H9 (cell line): ENCODE results near the gene RNF214. TPM values are rescaled to one million over a fixed set of nuclear protein-coding genes. Genes with fewer than 3 reads are reported as not detected.

Experiments
- DNase-seq: peaks from one replicate; pipeline ENCODE4 v3.0.0-alpha.2; 2017
- H2AFZ ChIP-seq: one replicate; pipeline ENCODE4 v1.6.1; 2013; ENCODE audit warnings: mild to moderate bottlenecking, low read length, control low read depth, moderate library complexity
- H2AK5ac ChIP-seq: 2 replicates; pipeline ENCODE4 v1.6.1; 2013; ENCODE audit warnings: low read length, control low read depth, mixed read lengths; ENCODE audit not compliant: insufficient read length
- H2BK120ac ChIP-seq: one replicate; pipeline ENCODE4 v1.6.1; 2013; ENCODE audit warnings: low read depth, mild to moderate bottlenecking, low read length, control low read depth, inconsistent platforms; ENCODE audit not compliant: poor library complexity, severe bottlenecking
- H2BK12ac ChIP-seq: 2 replicates; pipeline ENCODE4 v1.6.1; 2013; ENCODE audit warnings: low read length, control low read depth, mixed read lengths, low read depth; ENCODE audit not compliant: insufficient read length
- H2BK15ac ChIP-seq: 2 replicates; pipeline ENCODE4 v1.6.1; 2013; ENCODE audit warnings: low read depth, low read length, control low read depth
- H2BK20ac ChIP-seq: one replicate; pipeline ENCODE4 v1.6.1; 2013; ENCODE audit warnings: low read depth, mild to moderate bottlenecking, low read length, control low read depth, inconsistent platforms; ENCODE audit not compliant: poor library complexity, severe bottlenecking
- H2BK5ac ChIP-seq: 2 replicates; pipeline ENCODE4 v1.6.1; 2013; ENCODE audit warnings: low read length, control low read depth, mixed read lengths; ENCODE audit not compliant: insufficient read length
- H3K14ac ChIP-seq: 2 replicates; pipeline ENCODE4 v1.6.1; 2013; ENCODE audit warnings: low read length, control low read depth; ENCODE audit not compliant: insufficient read depth
- H3K18ac ChIP-seq: 2 replicates; pipeline ENCODE4 v1.6.1; 2013; ENCODE audit warnings: low read depth, mild to moderate bottlenecking, mixed read lengths, low read length, control low read depth; ENCODE audit not compliant: insufficient read length
- H3K23ac ChIP-seq: 2 replicates; pipeline ENCODE4 v1.6.1; 2013; ENCODE audit warnings: low read length, control low read depth, mixed read lengths, low read depth; ENCODE audit not compliant: insufficient read length
- H3K23me2 ChIP-seq: 2 replicates; pipeline ENCODE4 v1.6.1; 2013; ENCODE audit warnings: low read depth, mild to moderate bottlenecking, mixed read lengths, low read length, control low read depth; ENCODE audit not compliant: insufficient read length, poor library complexity, severe bottlenecking
- H3K27ac ChIP-seq: 2 replicates; pipeline ENCODE4 v1.5.1; 2013; ENCODE audit warnings: low read length, control low read depth, mixed read lengths, low read depth; ENCODE audit not compliant: insufficient read length
- H3K27me3 ChIP-seq: 2 replicates; pipeline ENCODE4 v1.6.1; 2013; ENCODE audit warnings: low read length, control low read depth, inconsistent platforms; ENCODE audit not compliant: insufficient read depth
- H3K4ac ChIP-seq: 2 replicates; pipeline ENCODE4 v1.6.1; 2013; ENCODE audit warnings: low read depth, mild to moderate bottlenecking, control low read depth, inconsistent platforms, low read length, moderate library complexity
- H3K4me1 ChIP-seq: 2 replicates; pipeline ENCODE4 v1.6.1; 2013; ENCODE audit warnings: low read length, control low read depth, inconsistent platforms; ENCODE audit not compliant: insufficient read depth
- H3K4me2 ChIP-seq: 2 replicates; pipeline ENCODE4 v1.6.1; 2013; ENCODE audit warnings: low read length, control low read depth, mixed read lengths; ENCODE audit not compliant: insufficient read length, insufficient read depth
- H3K56ac ChIP-seq: 2 replicates; pipeline ENCODE4 v1.6.1; 2013; ENCODE audit warnings: low read depth, mild to moderate bottlenecking, mixed read lengths, low read length, control low read depth; ENCODE audit not compliant: insufficient read length
- H3K79me1 ChIP-seq: 2 replicates; pipeline ENCODE4 v1.6.1; 2013; ENCODE audit warnings: low read depth, mild to moderate bottlenecking, moderate library complexity, low read length, control low read depth, inconsistent platforms; ENCODE audit not compliant: insufficient read depth, poor library complexity, severe bottlenecking
- H3K79me2 ChIP-seq: 2 replicates; pipeline ENCODE4 v1.6.1; 2013; ENCODE audit warnings: low read length, control low read depth, inconsistent platforms; ENCODE audit not compliant: insufficient read depth
- H3K9ac ChIP-seq: 2 replicates; pipeline ENCODE4 v1.6.1; 2013; ENCODE audit warnings: low read length, control low read depth, mixed read lengths; ENCODE audit not compliant: insufficient read length; ENCODE audit errors: extremely low read depth
- H3K9me3 ChIP-seq: one replicate; pipeline ENCODE4 v1.6.1; 2013; ENCODE audit warnings: low read depth, low read length, inconsistent platforms; ENCODE audit not compliant: control insufficient read depth
- H3T11ph ChIP-seq: one replicate; pipeline ENCODE4 v1.6.1; 2013; ENCODE audit warnings: mild to moderate bottlenecking, low read length, control low read depth, inconsistent platforms
- H4K20me1 ChIP-seq: one replicate; pipeline ENCODE4 v1.6.1; 2013; ENCODE audit not compliant: control insufficient read depth, insufficient read length, insufficient read depth
- H4K5ac ChIP-seq: 2 replicates; pipeline ENCODE4 v1.6.1; 2013; ENCODE audit warnings: low read depth, mild to moderate bottlenecking, mixed read lengths, low read length, control low read depth; ENCODE audit not compliant: insufficient read length
- H4K8ac ChIP-seq: replicated peaks from 2 replicates; pipeline ENCODE4 v1.6.1; 2013; ENCODE audit warnings: low read length, control low read depth, mixed read lengths, low read depth; ENCODE audit not compliant: insufficient read length
- H4K91ac ChIP-seq: 2 replicates; pipeline ENCODE4 v1.6.1; 2013; ENCODE audit warnings: low read depth, mild to moderate bottlenecking, moderate library complexity, mixed read lengths, low read length, control low read depth; ENCODE audit not compliant: insufficient read length
- H3K27ac Mint-ChIP-seq, 3 experiments: 2 replicates in 2 of 3; 3 replicates in 1 of 3; pipeline ENCODE4 v1.8.0; 2020 to 2021; ENCODE audit warnings: mixed read lengths in 3 of 3, mild to moderate bottlenecking in 1 of 3, moderate library complexity in 1 of 3
- H3K27me3 Mint-ChIP-seq: 2 replicates; pipeline ENCODE4 v1.8.0; 2021; ENCODE audit warnings: low read depth, mild to moderate bottlenecking, moderate library complexity, mixed read lengths
- H3K36me3 Mint-ChIP-seq, 3 experiments: 2 replicates in 2 of 3; 3 replicates in 1 of 3; pipeline ENCODE4 v1.8.0; 2020 to 2021; ENCODE audit warnings: low read depth in 3 of 3, mixed read lengths in 3 of 3; ENCODE audit not compliant: insufficient read depth in 1 of 3
- H3K4me1 Mint-ChIP-seq, 2 experiments: 2 replicates each; pipeline ENCODE4 v1.8.0; 2020; ENCODE audit warnings: mixed read lengths in 2 of 2
- H3K4me3 Mint-ChIP-seq, 2 experiments: 2 replicates in 1 of 2; 3 replicates in 1 of 2; pipeline ENCODE4 v1.8.0; 2020 to 2021; ENCODE audit warnings: mild to moderate bottlenecking in 2 of 2, mixed read lengths in 2 of 2, moderate library complexity in 1 of 2
- H3K9me3 Mint-ChIP-seq, 2 experiments: 2 replicates in 1 of 2; 3 replicates in 1 of 2; pipeline ENCODE4 v1.8.0; 2020; ENCODE audit warnings: mild to moderate bottlenecking in 2 of 2, mixed read lengths in 2 of 2, moderate library complexity in 1 of 2
- WGBS: extraction: QIAGEN DNeasy Blood & Tissue Kit; methylation state at CpG from one replicate; pipeline ENCODE4 v1.1.7; 2013; ENCODE audit warnings: missing lambda C conversion rate, low lambda C conversion rate, mixed read lengths; ENCODE audit not compliant: insufficient read length; ENCODE audit errors: extremely low coverage; 5-methylcytosine and 5-hydroxymethylcytosine counted together
- total RNA-seq: library from RNA; stranded (reverse); gene quantifications from 2 replicates; pipeline ENCODE4 v1.2.1, GENCODE V29; 2021
- TF ChIP-seq, protein P1 (sequence below): fragments of 200-600 bp; sonication (generic); conservative IDR thresholded peaks from 3 replicates; pipeline ENCODE4 v1.8.0; 2021; ENCODE audit warnings: antibody characterized with exemption, mild to moderate bottlenecking

Gene RNF214
- total RNA-seq, 1 experiment from 2014 or later, result 26.0 TPM

DNA sequence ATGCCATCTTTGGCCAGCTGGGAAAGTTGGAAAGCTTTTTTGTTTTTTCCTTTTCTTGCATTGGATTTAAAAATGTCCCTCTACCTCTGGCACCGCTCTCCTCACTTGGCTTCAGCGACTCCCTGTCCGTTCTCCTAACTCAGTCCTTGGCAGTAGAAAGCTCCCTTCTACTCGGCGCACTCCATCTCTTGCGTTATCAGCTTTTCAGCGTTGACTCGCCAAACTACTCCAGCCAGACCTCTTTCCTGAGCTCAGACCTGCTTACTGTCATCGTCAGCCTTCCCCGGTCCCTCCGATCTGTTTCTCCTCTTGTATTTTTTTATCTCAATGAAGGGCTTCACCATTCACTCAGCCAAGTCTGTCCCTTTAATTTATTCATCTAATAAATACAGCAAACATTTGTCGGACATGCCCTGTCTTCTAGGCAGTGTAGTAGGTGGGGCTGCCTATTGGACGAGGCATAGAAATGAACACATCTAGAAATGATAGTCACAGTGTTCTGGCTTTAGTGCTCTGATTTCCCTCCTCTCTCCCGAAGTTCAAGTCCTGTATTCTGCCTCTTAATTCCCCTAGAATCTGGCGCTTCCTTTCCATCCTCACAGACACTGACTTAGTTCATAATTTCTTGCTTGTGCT lies 96.0 kb downstream of the RNF214 start:
- H3K27ac ChIP-seq, result no peak overlapping the region
- no peaks in the 10 kb centered on the region for H3K36me3 Mint-ChIP-seq
- no peaks in the 10 kb centered on the region for H3K4me1 Mint-ChIP-seq
- H3K27ac Mint-ChIP-seq, result no peak overlapping the region
- no peak overlapping the region for H2AK5ac ChIP-seq
- H3K9me3 ChIP-seq, result no peaks in the 10 kb centered on the region
- peak overlapping the region; percentile 16 for H3K9ac ChIP-seq
- H3K18ac ChIP-seq, result no peak overlapping the region
- H3K23me2 ChIP-seq, result peaks cover 6% of the 10 kb centered on the region
- DNase-seq, result peak; percentile 30
- H3T11ph ChIP-seq, result no peak overlapping the region
- H3K14ac ChIP-seq, result no peak overlapping the region
- H3K56ac ChIP-seq, result no peak overlapping the region
- H3K4me3 Mint-ChIP-seq, result no peak overlapping the region
- H3K27me3 ChIP-seq, result no peaks in the 10 kb centered on the region
- H2BK12ac ChIP-seq, result no peak overlapping the region
- no peak overlapping the region for H3K23ac ChIP-seq
- H3K4me2 ChIP-seq, result peak overlapping the region; percentile 73
- no peak overlapping the region for H4K91ac ChIP-seq
- H2BK120ac ChIP-seq, result no peak overlapping the region
- H2BK5ac ChIP-seq, result no peak overlapping the region
- H2BK15ac ChIP-seq, result no peak overlapping the region
- H3K4ac ChIP-seq, result no peak overlapping the region
- H4K5ac ChIP-seq, result no peak overlapping the region
- H3K79me1 ChIP-seq, result no peaks in the 10 kb centered on the region
- H4K20me1 ChIP-seq, result no peaks in the 10 kb centered on the region
- no peaks in the 10 kb centered on the region for H3K4me1 ChIP-seq
- H3K79me2 ChIP-seq, result no peaks in the 10 kb centered on the region; the same call in 1 of the 2 replicates
- H3K9me3 Mint-ChIP-seq, result no peaks in the 10 kb centered on the region; a peak in 1 of 5 replicates
- WGBS, result no CpG with 5 or more reads among the region's 15 CpGs
- TF ChIP-seq, protein P1, sequence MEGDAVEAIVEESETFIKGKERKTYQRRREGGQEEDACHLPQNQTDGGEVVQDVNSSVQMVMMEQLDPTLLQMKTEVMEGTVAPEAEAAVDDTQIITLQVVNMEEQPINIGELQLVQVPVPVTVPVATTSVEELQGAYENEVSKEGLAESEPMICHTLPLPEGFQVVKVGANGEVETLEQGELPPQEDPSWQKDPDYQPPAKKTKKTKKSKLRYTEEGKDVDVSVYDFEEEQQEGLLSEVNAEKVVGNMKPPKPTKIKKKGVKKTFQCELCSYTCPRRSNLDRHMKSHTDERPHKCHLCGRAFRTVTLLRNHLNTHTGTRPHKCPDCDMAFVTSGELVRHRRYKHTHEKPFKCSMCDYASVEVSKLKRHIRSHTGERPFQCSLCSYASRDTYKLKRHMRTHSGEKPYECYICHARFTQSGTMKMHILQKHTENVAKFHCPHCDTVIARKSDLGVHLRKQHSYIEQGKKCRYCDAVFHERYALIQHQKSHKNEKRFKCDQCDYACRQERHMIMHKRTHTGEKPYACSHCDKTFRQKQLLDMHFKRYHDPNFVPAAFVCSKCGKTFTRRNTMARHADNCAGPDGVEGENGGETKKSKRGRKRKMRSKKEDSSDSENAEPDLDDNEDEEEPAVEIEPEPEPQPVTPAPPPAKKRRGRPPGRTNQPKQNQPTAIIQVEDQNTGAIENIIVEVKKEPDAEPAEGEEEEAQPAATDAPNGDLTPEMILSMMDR, result no peak
- no peak overlapping the region for H2BK20ac ChIP-seq
- H4K8ac ChIP-seq, result no peak overlapping the region
- no peak overlapping the region for H2AFZ ChIP-seq
- no peaks in the 10 kb centered on the region for H3K27me3 Mint-ChIP-seq
